SHP77 treated with DMSO at 0.1 percent for 48 hours (cell line): ENCODE measurements around the gene GOLPH3.
"Not testable (repeated sequence)": the region's sequence is repeated elsewhere in the genome, so short reads cannot be mapped to it uniquely, and the experiment has no call there.

Experiments used
- DNase-seq: peaks from one replicate; lab custom pipeline; 2025; lab: John Stamatoyannopoulos, UW

GOLPH3 gene

GRCh38 chr5:32135086-32135485 lies 39.0 kb downstream of the GOLPH3 start:
- DNase-seq, result no peak

GRCh38 chr5:32132757-32133156 lies 41.4 kb downstream of the GOLPH3 start:
- no peak for DNase-seq

GRCh38 chr5:32131604-32132003 lies 42.5 kb downstream of the GOLPH3 start:
- no peak for DNase-seq

GRCh38 chr5:32130865-32131264 lies 43.3 kb downstream of the GOLPH3 start:
- no peak for DNase-seq

- no peak for DNase-seq
Observed at GRCh38 chr5:32129074-32129598, 45.0 kb downstream of the GOLPH3 start.

GRCh38 chr5:32127711-32128110 lies 46.4 kb downstream of the GOLPH3 start:
- DNase-seq, result no peak

GRCh38 chr5:32126691-32127090 lies 47.4 kb downstream of the GOLPH3 start:
- DNase-seq, result no peak

GRCh38 chr5:32123889-32124676 lies 50.0 kb downstream of the GOLPH3 start:
- DNase-seq, result no peak

- DNase-seq, result no peak
Observed at GRCh38 chr5:32123058-32123805, 50.9 kb downstream of the GOLPH3 start.

- DNase-seq, result not testable (repeated sequence)
Observed at GRCh38 chr5:32118922-32119321, 55.2 kb downstream of the GOLPH3 start.

GRCh38 chr5:32116574-32117313 lies 57.4 kb downstream of the GOLPH3 start:
- DNase-seq, result no peak

- DNase-seq, result no peak
Observed at GRCh38 chr5:32115985-32116384, 58.1 kb downstream of the GOLPH3 start.

- DNase-seq, result no peak
Observed at GRCh38 chr5:32110111-32110696, 63.9 kb downstream of the GOLPH3 start.

GRCh38 chr5:32109236-32109635 lies 64.9 kb downstream of the GOLPH3 start:
- no peak for DNase-seq

- no peak for DNase-seq
Observed at GRCh38 chr5:32108167-32108566, 66.0 kb downstream of the GOLPH3 start.

- DNase-seq, result no peak
Observed at GRCh38 chr5:32107291-32107690, 66.8 kb downstream of the GOLPH3 start.

GRCh38 chr5:32103521-32103920 lies 70.6 kb downstream of the GOLPH3 start:
- DNase-seq, result no peak

- no peak for DNase-seq
Observed at GRCh38 chr5:32102254-32102986, 71.7 kb downstream of the GOLPH3 start.

GRCh38 chr5:32100691-32101302 lies 73.3 kb downstream of the GOLPH3 start:
- DNase-seq, result no peak

- DNase-seq, result no peak
Observed at GRCh38 chr5:32100230-32100629, 73.9 kb downstream of the GOLPH3 start.

- DNase-seq, result no peak
Observed at GRCh38 chr5:32099486-32100035, 74.6 kb downstream of the GOLPH3 start.
